Measurements from ENCODE around the gene CXXC5.

- TF ChIP-seq SMC3 (IDR thresholded peaks at IDR 0.05; ENCODE audit: low read depth, low read length) (no peak), POLR2A (IDR thresholded peaks at IDR 0.05; ENCODE audit: low read depth, low read length) (no peak), RFX5 (IDR thresholded peaks at IDR 0.05; ENCODE audit: low read depth, low read length) (no peak), RAD21 (IDR thresholded peaks at IDR 0.05; ENCODE audit: low read length) (no peak), MXI1 (IDR thresholded peaks at IDR 0.05; ENCODE audit: borderline replicate concordance, low read depth, low read length) (no peak), CHD1 (IDR thresholded peaks at IDR 0.05; ENCODE audit: low read depth, low read length) (no peak), MAZ (IDR thresholded peaks at IDR 0.05; ENCODE audit: borderline replicate concordance, low read depth, low read length) (no peak), ELK1 (IDR thresholded peaks at IDR 0.05; ENCODE audit: borderline replicate concordance, low read depth, low read length) (no peak), MAFK (IDR thresholded peaks at IDR 0.05; ENCODE audit: low read depth, low read length) (no peak), RCOR1 (IDR thresholded peaks at IDR 0.05; ENCODE audit: insufficient replicate concordance, low read length) (no peak)
- TF ChIP-seq, protein P1, sequence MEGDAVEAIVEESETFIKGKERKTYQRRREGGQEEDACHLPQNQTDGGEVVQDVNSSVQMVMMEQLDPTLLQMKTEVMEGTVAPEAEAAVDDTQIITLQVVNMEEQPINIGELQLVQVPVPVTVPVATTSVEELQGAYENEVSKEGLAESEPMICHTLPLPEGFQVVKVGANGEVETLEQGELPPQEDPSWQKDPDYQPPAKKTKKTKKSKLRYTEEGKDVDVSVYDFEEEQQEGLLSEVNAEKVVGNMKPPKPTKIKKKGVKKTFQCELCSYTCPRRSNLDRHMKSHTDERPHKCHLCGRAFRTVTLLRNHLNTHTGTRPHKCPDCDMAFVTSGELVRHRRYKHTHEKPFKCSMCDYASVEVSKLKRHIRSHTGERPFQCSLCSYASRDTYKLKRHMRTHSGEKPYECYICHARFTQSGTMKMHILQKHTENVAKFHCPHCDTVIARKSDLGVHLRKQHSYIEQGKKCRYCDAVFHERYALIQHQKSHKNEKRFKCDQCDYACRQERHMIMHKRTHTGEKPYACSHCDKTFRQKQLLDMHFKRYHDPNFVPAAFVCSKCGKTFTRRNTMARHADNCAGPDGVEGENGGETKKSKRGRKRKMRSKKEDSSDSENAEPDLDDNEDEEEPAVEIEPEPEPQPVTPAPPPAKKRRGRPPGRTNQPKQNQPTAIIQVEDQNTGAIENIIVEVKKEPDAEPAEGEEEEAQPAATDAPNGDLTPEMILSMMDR (conservative IDR thresholded peaks at IDR 0.05; ENCODE audit: low read depth, low read length) = no peak
Observed at GRCh38 chr5:139611703-139612584, 36.2 kb upstream of the CXXC5 start.

All from IMR-90 (cell line).